ENCODE measurements around the gene MUC5B.

GRCh38 chr11:1287928-1288327 lies 65.1 kb downstream of the MUC5B start:
- TF ChIP-seq GATA2 (IDR thresholded peaks at IDR 0.05; ENCODE audit: low read depth, low read length) (no peak), GATA3 (IDR thresholded peaks at IDR 0.05; ENCODE audit: low read depth, low read length) (no peak)
